ENCODE measurements around the gene CIB4.

The CIB4 gene

DNA sequence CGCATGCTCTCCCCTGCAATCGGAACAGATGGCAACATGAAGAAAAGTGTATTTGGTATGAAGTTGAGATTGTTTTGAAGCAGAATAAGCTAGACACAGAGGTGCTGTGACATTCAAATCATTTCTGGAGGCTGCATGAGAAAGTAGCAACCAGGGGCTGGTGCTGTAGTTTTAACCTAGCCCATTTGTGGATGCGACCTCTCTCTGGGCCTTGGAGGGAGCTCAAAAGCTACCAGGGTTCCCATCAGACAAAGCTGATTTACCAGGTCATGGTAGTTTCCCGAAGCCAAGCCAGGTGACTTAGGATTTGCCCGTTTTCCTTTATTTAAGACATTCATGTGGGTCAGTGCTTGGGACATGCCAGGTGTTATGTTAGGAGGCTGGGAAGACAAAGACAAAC, 77.5 kb downstream of the CIB4 start:
- DNase-seq: no peak

DNA sequence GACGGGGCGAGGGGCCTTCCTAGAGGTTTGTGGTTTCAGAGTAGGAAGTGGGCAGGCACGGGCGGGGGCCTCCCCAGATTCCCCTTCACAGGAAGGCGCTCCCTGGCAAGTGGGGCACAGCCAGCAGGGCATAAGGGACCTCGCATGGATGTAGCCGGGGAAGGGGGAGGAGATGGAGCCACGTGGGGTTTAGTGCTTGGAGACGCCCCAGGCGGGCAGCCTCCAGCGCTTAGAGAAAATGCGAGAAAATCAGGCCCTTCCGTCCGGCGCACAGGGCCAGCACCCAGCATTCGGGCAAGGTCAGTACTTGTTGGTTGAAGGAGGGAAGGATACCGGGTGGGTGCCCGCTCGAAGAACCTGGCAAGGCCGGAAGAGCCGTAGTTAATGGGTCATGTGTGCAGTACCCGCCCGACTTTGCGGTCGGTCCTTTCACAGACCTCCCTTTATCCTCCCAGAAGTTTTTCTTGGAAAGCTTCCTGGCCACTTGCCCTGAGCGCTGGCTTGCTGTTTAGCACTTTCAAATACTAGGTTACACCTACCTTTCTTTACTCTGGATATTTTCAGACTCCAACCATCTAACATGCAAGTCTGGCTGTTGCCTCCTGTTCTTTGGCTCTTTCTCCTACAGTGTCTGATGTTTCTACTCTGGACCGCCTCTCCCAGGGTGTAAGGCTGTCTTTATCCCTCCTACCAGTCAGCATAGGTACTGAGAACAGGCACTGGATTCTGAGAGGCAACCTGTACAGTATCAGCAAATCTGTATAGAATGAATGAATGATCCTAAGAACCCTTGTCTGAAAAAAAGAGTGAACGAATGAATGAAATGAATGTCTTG, 78.1 kb downstream of the CIB4 start:
- peak in 1 of 2 experiments; percentile 65 for DNase-seq

DNA sequence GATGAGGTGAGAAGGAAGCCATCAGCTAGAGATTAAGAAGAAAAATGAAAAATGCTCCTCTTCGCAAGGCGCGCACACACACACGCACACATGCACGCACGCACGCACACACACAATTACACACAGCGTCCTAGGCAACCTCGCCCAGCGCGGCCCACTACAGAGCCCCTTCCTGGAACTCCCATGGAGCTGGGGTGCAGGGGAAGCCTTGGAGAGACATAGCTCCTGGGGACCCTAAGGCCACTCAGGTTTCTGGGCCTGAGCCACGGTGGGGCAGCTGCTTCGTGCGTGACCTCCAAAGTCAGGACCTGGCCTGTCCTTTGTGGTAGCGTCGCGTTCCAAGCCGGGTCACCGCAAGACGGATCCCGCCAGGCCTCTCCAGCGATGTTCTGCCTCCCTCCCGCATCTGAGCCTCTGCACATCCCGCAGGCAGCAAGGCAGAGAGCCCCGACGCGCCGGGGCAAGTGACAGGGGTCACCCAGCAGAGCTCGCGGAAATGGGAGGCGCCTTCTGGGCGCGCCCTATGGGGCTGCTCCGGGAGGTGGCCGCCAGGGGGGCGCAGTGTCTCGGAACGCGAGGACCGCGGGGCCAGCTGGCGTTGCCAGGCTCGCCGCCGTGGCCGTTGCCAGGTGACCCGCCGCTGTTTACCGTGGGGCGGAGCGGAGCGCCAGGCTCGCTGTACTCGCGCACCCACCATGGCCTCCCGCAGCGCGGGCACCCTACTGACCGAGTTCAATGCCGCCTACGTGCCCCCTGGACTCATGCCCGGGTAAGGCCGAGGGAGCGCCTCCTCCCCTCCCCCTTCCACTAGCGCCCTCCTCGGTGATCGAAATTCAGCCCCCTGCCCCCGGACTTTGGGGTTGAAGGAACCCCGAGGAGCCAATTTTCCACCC, 79.0 kb downstream of the CIB4 start:
- peak in 1 of 2 experiments; percentile 83 for DNase-seq

DNA sequence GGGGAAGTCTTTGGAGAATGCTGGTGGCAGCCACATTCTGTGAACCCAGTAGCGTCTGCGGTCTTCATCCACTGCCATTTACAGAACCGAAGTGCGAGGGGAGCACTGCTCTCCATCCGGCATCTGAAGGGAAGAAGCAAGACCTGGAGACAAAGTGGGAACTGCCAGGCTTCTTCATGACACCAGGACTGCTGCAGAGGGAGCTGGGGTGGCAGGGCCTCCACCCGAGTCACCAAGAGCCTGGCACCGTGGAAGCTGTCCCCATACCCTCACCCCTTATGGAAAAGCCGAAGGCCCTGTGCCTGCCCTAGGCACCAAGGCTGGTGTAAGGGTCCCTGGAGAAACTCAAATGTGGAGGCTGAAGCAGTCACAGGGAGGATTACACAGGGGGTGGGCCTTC, 79.8 kb downstream of the CIB4 start:
- no peak for DNase-seq

DNA sequence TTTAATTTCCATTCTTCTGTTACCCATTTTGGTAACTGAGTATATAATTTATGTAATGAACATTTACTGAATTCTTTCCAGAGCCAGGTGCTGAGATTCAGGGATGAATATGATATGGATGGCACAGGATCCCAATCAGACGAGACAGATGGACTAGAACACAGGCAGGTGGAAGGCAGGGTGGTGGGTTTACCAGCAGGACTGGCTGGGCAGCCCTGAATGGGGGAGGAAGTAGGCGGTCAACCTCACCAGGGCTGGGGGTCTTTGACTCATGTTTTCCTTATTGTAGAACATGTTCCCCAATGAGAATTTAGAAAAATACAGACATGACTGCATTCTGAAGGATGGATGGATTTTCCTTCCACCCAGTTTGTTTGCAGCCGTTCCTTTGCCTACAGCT, 80.3 kb downstream of the CIB4 start:
- no peak for DNase-seq

DNA sequence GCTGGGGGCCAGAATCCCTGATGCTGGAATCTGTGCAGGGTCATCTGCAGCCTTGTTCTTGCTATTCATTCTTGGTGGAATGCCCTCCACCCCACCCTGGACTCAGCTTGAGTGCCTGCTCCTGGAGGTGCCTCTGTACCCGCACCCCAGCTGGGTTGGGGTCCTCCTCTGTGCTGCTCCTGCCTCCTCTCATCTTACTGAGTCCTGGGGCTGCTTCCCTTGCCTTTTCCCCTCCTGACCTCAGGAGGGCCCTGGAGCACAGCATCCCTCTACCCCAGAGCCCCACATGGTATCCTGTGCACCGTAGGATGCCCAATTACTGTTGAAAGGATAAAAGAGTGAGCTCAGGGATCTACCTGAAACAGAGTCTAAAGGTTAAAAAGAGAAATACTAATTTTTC, 81.6 kb downstream of the CIB4 start:
- peak in 1 of 2 experiments; percentile 5 for DNase-seq

DNA sequence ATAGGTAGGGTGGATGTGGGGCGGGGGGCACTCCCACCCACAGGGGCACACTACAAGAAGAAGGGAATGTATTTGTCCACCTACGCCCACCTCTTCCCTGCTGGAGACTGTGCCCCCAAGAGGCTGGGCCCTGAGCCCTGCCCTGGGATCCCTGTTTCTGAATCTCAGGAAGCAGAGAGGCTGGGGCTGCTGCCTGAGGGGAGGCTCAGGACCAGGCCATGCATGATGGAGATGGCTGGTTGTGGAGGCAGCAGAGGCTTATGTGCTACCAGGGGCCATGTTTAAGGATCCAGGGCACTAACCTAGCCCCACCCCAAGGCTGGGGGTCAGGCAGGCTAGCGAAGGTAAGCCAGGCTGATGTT, 82.1 kb downstream of the CIB4 start:
- no peak for DNase-seq

DNA sequence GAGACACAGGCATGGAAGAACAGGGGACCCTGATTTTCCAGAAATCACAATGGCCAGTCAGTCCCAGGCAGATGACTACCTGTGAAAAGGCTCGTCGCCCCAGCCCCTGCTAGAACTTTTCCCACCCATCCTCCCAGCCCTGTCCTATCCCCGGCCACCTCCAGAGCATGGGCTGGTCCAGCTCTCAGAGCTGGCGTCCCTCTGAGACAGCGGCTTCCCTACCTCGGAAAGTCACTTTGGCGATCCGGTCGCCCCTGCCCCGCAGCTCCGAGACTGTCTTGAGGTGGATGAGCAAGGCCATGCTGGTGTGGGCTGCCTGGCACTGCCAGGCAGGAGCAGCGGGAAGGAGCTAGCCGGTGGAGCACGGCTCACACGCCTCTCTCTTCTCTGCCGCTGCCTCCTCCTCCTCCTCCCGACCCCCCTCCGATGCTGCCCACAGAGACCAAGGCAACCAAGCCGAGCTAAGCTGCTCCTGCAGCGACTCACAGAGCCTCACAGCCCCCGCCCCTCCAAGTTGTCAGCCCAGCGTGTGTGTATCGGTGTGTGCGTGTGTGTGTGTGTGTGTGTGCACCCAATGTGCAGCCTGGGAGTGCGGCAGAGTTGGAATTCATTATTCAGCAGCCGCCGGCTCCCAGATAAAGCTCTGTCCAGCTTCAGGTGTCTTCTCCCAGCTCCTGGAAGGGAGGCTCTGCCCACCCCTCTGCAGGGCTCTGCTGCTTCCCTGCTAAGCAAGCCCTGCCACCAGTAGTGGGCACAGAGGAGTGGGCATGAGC, 82.7 kb downstream of the CIB4 start:
- peak in 1 of 2 experiments; percentile 39 for DNase-seq

DNA sequence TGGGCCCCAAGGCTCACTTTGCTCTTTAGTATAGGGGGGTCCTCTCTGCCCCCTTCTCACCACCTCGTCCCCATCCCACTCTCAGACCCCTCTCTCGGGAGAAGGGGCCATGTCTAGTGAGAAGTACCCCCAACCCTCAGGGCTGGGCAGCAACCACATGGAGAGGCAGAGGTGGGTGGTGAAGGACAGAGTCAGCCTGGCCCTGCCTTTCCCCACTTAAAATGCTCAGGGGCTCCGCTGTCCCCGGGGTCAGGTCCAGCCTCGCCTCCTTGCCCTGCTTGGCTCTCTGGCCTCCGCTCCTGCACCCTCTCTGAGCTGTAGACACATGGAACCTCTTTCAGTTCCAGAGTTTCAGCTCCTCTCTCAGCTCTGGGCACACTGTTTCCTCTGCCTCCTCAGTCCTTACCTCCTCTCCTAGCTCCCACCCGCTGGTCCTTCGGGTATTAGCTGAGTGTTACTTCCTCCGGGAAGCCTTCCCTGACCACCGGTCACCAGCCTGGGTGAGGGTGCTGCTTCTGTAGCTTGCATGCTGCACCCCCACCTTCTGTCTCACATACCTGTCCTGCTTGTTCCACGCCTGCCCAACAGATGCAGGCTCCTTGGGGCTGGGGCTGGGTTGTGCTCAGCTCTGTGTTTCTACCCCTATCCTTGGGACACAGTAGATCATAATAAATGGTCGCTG, 83.8 kb downstream of the CIB4 start:
- DNase-seq: no peak

DNA sequence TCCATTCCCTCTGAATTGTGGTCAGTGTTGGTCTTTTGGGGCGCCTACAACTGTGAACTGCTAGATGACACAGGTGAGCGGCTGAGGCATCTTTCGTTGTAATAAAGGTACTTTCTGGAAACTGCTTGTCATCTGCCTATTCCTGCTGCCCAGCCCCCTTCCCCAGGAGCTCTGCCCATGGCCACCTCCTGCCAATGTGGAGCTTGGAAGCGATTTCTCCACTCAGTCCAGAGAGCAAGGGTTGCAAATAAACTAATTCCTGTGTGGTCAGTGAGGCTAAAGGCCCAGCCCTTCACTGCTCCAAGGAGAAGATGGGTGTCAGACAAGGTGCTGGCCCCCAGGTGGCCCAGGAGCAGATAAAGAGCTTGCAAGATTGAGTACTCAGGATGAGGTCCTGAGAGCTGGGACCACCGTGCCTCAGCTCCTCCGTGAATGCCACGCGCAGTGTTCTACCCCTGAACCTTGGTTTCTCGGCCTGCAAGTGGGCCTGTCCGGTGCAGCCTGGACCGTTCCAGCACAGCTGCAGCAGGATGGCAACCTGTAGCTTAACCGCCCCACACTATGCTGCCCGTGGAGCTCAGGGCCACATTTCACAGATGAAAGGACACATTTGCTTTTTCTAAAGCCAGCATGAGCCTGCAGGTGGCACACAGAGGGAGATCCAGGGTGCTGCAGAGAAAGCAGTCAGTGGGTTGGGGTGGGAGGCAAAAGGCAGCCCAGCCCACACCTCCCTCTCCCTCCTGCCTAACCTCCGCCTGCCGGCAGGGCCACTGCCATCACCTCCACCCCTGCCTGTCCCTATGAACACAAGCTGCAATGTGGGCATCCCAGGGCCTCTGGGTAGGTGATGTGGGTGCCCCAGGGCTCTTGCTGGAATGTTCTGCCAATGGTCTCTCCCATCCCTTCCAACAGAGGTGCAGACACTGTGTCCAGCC, 84.6 kb downstream of the CIB4 start:
- DNase-seq: no peak

DNA sequence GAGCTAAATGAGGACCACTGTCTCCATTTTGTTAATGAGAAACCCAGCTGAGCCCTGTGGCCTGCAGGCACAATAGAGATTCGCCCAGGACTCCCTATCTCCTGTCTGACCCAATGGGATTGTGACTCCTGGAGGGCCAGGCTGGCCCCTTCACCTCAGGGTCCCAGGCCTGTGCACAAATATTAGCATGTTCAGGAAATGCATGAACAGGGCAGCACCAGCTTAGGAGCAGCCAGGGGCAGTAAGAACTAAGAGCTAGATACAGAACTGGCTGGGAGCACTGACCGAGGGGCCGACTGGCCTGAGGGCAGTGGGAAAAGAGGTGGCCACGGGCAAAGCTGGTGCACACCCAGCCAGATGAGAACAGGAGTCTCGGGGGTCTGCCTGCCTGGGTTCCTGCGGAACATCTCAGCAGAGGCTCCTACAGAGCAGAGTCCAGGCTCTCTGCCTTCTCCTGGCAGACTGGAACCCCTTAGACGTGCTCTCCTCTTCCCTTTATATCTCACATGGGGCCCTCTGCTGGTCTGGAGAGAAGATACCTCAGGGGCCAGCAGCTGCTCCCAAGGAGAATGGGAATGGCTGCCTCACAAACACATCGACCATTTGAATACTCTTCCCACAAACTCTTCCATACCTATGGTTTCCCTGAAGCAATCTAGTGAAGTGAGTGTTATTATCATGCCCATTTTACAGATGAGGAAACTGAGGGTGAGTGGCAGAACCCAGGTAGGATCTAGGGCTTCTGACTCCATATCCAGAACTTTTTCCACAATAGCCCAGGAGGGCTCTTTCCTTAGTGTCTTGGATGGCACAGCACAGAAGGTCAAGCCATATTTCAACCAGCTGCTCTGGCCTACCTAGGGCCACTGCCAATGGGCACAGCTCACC, 85.7 kb downstream of the CIB4 start:
- DNase-seq: peak in 1 of 2 experiments; percentile 33

DNA sequence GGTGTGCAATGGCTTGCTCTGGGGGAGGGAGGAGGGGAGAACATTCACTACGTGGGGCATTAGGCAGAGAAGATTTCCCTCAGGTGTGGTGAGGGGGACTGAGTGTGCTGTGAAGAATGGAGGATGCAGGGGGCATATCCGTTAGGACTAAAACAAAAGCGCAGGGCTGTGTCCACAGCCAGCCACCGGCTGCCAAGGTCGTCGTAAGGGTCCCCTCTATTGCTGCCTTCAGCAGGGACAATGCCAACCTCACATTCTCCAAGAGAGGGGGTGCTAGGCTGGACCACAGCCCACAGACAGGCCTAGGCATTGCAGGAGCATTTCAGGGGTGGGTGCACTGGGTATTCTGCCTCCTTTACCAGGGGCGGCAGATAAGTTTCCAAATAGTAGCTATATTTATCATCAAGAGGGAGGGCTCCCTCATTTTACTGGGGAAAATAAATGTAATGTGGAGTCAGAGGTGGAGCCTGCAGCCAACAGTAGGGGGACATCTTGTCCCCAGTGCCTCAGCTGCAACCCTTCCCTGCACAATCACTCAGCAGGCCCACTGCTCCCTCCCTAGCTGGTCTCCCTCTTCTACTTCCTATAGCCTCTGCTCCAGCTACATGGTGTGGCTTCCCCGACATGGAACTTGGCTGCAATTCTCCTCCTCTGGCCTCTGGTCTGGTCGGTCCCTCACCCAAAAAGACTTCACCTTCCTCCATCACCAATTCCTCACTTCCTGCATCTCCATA, 88.4 kb downstream of the CIB4 start:
- DNase-seq: no peak

DNA sequence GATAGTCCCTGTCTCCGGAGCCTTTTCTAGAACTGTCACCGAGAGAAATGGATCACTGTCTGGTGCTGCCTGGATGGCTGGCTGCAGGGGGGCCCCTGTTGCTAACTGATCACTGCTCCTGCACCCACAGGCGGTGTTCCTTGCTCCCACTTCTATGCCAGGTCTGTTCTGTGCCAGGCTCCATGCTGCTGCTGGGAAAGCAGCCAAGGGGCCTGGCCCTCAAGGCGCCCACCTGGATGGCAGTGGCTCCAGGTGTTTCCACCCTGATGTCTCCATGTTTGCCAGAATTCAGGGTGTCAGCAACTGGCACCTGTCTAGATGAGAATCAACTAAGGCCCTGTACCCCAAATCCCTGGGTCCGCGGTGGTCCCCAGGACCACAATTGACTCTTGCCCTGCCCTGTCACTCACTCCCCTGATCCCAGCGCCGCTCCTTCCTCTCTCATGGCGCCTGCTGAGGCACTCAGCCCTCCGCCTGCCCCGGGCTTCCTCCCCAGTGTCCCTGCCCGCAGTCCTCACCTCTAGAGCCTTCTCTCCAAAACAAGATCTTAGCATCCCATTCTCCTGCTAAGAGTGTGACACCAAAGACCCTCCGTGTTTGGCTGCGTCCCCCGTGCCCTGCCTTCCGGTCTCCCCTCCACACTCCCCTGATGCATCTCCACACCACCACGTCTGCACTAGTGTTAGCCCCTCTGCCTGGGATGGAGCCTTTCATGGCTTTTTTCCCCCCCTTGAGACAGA, 90.7 kb downstream of the CIB4 start:
- DNase-seq: no peak

DNA sequence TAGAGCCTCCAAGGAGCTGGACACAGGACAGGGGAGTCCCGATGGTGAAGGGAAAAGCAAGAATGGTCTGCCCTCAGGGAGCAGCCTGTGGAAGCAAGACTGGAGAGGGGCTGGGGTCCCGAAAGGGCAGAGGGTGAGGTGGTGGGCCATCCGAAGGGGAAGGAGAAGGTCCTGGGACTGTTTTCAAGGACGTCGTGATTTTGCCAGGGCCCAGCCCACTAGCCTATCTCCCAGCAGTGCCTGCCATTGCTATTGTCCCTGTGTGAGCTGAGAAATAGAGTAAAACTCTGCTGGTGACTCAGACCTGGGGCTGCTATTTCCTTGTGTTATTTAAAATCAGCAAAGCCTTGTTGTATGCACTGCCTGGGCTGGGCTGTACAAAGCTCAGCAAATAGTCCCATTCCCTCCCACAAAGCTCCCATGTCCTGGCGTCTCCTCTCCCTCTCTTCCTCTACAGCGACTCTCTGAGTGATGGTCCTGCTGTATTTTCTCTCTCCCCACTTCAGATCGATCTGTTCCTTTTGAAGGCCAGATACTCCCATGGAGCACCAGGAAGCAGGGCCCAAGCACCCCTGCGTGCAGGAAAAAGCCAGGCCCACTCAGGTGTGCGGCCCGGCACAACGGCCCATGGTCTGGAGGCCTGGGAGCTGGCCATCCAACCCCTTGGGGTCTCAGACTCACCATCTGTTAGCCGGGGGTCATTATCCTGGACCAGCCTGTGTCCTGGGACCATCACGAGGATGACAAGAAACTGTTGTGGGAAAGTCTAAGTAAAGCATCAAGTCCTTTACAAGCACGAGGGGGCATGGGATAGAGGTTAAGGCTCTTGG, 98.3 kb downstream of the CIB4 start:
- DNase-seq: no peak

DNA sequence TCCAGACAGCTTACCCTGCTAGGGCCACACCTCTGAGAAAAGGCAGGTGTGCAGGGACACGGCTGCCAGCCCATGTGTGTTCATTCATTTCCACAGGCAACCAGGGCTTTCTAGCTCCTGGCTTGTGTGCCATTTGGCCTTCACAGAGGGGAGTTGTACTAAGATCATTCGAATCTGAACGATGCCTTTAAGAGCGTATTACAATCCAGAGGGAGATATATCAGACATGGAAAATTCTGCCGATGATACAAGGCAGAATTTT, 99.0 kb downstream of the CIB4 start:
- no peak for DNase-seq

DNA sequence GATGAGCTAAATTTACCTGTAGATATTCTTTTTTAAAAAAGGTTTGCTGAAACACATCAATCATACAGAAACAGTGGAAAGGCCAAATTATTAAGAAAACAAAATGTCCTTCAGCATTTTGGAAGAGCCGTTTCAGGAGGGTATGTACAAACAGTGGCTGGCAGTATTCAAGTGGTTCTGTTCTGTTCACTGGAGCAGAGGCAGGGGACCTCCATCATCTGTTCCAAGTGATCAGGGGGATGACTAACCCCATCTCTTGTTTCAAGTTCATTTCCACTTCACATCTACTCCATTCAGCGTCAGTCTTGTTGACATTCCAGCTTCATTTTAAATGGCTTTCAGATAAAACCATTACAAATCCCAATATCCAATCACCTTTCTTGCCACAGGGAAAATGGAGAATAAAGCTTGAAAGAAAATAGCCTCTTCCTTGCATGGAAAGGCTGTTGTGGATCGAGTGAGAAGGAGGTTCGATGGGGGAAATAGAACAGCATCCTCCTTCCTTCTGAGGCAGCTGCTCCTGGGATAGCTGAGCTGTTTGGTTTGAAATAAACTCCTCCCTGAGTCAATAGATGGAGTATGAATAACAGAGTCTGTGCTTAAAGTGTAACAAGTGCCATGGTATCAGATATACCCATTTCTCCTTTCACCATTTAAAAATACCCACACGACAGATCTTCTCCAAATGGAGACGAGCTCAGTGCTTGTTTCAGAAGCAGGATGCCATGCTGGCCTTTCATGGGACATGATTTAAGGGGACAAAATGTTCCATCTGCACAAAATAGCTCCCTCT, 99.6 kb downstream of the CIB4 start:
- no peak for DNase-seq

DNA sequence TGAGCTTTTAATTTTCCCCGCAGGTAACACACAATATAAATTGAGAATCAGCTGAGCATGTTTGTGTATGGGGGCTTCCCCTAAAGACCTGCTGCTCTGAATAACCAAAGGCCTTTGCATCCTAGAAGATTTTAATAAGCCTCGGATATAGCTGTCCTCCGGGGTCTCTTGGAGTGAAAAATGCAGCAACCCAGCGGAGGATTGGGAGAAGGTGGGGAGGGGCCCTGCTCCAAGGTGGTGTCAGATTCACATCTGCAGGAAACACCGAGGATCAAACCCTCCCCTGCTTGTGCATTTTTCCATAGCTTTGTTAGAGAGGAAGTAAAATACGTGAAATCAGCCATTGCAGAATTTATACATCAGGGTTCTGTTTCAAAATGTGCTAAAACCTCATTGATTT, 100.2 kb downstream of the CIB4 start:
- DNase-seq: no peak

DNA sequence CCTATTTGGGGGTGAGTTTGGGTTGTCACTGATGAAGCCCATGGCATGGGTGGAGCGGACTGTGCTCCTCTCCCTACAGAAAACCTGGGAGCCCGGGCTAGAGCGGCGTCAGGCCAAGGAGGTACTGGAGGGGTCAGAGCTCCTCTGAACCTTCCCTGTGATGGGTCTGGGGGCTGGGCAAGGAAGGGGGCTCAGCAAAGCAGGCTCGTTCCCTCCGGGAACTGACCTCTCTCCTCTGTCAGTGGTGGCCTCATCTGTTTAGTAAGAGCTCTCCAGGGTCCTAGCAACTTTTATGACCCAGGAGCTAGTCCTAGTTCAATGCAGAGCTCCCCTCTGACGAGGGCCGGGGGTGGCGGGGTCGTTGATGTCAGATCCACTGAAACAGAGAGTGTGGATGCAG, 100.9 kb downstream of the CIB4 start:
- no peak for DNase-seq
